SK-N-SH (cell line): ENCODE measurements around the gene PRKCB. TPM values are rescaled to one million over a fixed set of nuclear protein-coding genes. Genes with fewer than 3 reads are reported as not detected.

Experiments
- CTCF ChIA-PET: fragments of 300-600, 350-600 bp; formaldehyde crosslinking; extraction: SDS; loops from one replicate; lab custom pipeline; 2021; lab: Yijun Ruan, JAX
- POLR2A ChIA-PET: fragments of 350-600 bp; sonication (Branson Sonifier 250); formaldehyde crosslinking; extraction: SDS; loops from one replicate; lab custom pipeline; 2020; ENCODE audit warnings: antibody characterized with exemption, inconsistent platforms; lab: Yijun Ruan, JAX
- DNase-seq: peaks from one replicate; pipeline ENCODE4 v3.0.0; 2012
- H2AFZ ChIP-seq: fragments of 200-600 bp; sonication (generic); 2 replicates; pipeline ENCODE4 v1.8.1; 2016; ENCODE audit warnings: antibody characterized with exemption, mild to moderate bottlenecking, low read depth
- H3F3A ChIP-seq: fragments of 200-600 bp; sonication (generic); replicated peaks from 2 replicates; pipeline ENCODE3; 2016; ENCODE audit warnings: antibody characterized with exemption, mild to moderate bottlenecking; ENCODE audit not compliant: insufficient read depth
- H3K27ac ChIP-seq, 2 experiments: fragments of 200-500 bp in 1 of 2; fragments of 200-600 bp in 1 of 2; sonication (Bioruptor generic) in 1 of 2; sonication (generic), shearing (Covaris generic) in 1 of 2; 2 replicates each; pipeline versions ENCODE4 v1.5.1 to v1.6.1; 2014 to 2016; ENCODE audit warnings: low read depth in 2 of 2, inconsistent platforms in 1 of 2, low read length in 1 of 2, mild to moderate bottlenecking in 1 of 2, mixed read lengths in 1 of 2
- H3K27me3 ChIP-seq: fragments of 200-600 bp; sonication (generic), shearing (Covaris generic); 2 replicates; pipeline ENCODE4 v1.6.1; 2016; ENCODE audit warnings: mixed run types; ENCODE audit not compliant: insufficient read depth
- H3K36me3 ChIP-seq, 2 experiments: fragments of 200-500 bp in 1 of 2; fragments of 200-600 bp in 1 of 2; sonication (Bioruptor generic) in 1 of 2; sonication (generic) in 1 of 2; replicated peaks in 1 of 2; 2 replicates each; pipeline versions ENCODE3 to v1.5.1; 2014 to 2016; ENCODE audit warnings: low read length in 1 of 2, mild to moderate bottlenecking in 1 of 2; ENCODE audit not compliant: insufficient read depth in 2 of 2, control insufficient read depth in 1 of 2
- H3K4me1 ChIP-seq, 2 experiments: fragments of 200-500 bp in 1 of 2; fragments of 200-600 bp in 1 of 2; sonication (Bioruptor generic) in 1 of 2; sonication (generic), shearing (Covaris generic) in 1 of 2; 2 replicates each; pipeline versions ENCODE4 v1.5.1 to v1.6.1; 2014 to 2016; ENCODE audit warnings: low read depth in 1 of 2, low read length in 1 of 2, mixed run types in 1 of 2; ENCODE audit not compliant: insufficient read depth in 2 of 2, control insufficient read depth in 1 of 2
- H3K4me2 ChIP-seq: fragments of 200-600 bp; sonication (generic), shearing (Covaris generic); 2 replicates; pipeline ENCODE4 v1.6.1; 2017; ENCODE audit warnings: mixed run types
- H3K4me3 ChIP-seq, 2 experiments: fragments of 200-500 bp in 1 of 2; fragments of 200-600 bp in 1 of 2; sonication (Bioruptor generic) in 1 of 2; sonication (generic), shearing (Covaris generic) in 1 of 2; 2 replicates each; pipeline versions ENCODE4 v1.5.1 to v1.8.1; 2014 to 2016; ENCODE audit warnings: low read depth in 2 of 2, inconsistent platforms in 1 of 2, low read length in 1 of 2, mild to moderate bottlenecking in 1 of 2, mixed read lengths in 1 of 2, moderate library complexity in 1 of 2
- H3K79me2 ChIP-seq: fragments of 200-600 bp; sonication (generic); 2 replicates; pipeline ENCODE4 v1.8.1; 2017; ENCODE audit warnings: mild to moderate bottlenecking; ENCODE audit not compliant: insufficient read depth
- H3K9ac ChIP-seq: fragments of 200-600 bp; sonication (generic); 2 replicates; pipeline ENCODE4 v1.6.1; 2017; ENCODE audit warnings: mixed run types
- H3K9me2 ChIP-seq: fragments of 200-600 bp; sonication (generic); 2 replicates; pipeline ENCODE4 v1.6.1; 2017; ENCODE audit warnings: mixed run types
- H3K9me3 ChIP-seq: fragments of 200-600 bp; sonication (generic); 2 replicates; pipeline ENCODE4 v1.6.1; 2017; ENCODE audit warnings: mixed run types, mild to moderate bottlenecking, moderate library complexity
- H4K20me1 ChIP-seq: fragments of 200-600 bp; sonication (generic); 2 replicates; pipeline ENCODE4 v1.6.1; 2017; ENCODE audit warnings: mild to moderate bottlenecking, mixed run types; ENCODE audit not compliant: insufficient read depth
- ELF1 ChIP-seq: IDR thresholded peaks from 2 replicates; pipeline ENCODE4 v1.4.0; 2012
- EP300 ChIP-seq, 2 experiments: IDR thresholded peaks; 2 replicates each; pipeline versions ENCODE4 v1.4.0 to v1.6.1; 2012; ENCODE audit warnings: borderline replicate concordance in 1 of 2, low read depth in 1 of 2, low read length in 1 of 2
- EZH2phosphoT487 ChIP-seq: fragments of 200-600 bp; sonication (generic); IDR thresholded peaks from 2 replicates; pipeline ENCODE4 v1.6.1; 2017; ENCODE audit warnings: low read depth, mixed run types, mild to moderate bottlenecking, antibody characterized with exemption, moderate library complexity, borderline replicate concordance
- FOSL2 ChIP-seq: IDR thresholded peaks from 2 replicates; pipeline ENCODE4 v1.4.0; 2012; ENCODE audit warnings: low read depth, mild to moderate bottlenecking, moderate library complexity, borderline replicate concordance
- FOXJ3 ChIP-seq: sonication (generic); formaldehyde crosslinking; IDR thresholded peaks from 2 replicates; pipeline ENCODE4 v1.5.1; 2020; ENCODE audit warnings: mild to moderate bottlenecking, missing genetic modification reagents
- FOXM1 ChIP-seq: IDR thresholded peaks from 2 replicates; pipeline ENCODE4 v1.4.0; 2012; ENCODE audit warnings: low read depth, mild to moderate bottlenecking
- GABPA ChIP-seq: IDR thresholded peaks from 2 replicates; pipeline ENCODE4 v1.4.0; 2012; ENCODE audit warnings: low read depth, mild to moderate bottlenecking
- GATA2 ChIP-seq: sonication (generic); formaldehyde crosslinking; IDR thresholded peaks from 2 replicates; pipeline ENCODE4 v1.5.0; 2020; ENCODE audit warnings: mild to moderate bottlenecking, missing genetic modification reagents
- IRF3 ChIP-seq: fragments of 150-350 bp; IDR thresholded peaks from 2 replicates; pipeline ENCODE4 v1.6.1; 2016; ENCODE audit warnings: mild to moderate bottlenecking, low read depth, low read length
- MEF2A ChIP-seq: IDR thresholded peaks from 2 replicates; pipeline ENCODE4 v1.4.0; 2012; ENCODE audit warnings: low read depth, borderline replicate concordance
- MXI1 ChIP-seq: IDR thresholded peaks from 2 replicates; pipeline ENCODE4 v1.6.1; 2012; ENCODE audit warnings: mild to moderate bottlenecking, low read depth, low read length, improper control_type of control experiment
- PBX3 ChIP-seq: IDR thresholded peaks from 2 replicates; pipeline ENCODE4; 2012
- POLR2AphosphoS5 ChIP-seq: IDR thresholded peaks from 2 replicates; pipeline ENCODE4 v1.6.1; 2012; ENCODE audit warnings: low read depth, low read length
- RAD21 ChIP-seq: IDR thresholded peaks from 2 replicates; pipeline ENCODE4 v1.6.1; 2012; ENCODE audit warnings: mild to moderate bottlenecking, low read length
- RCOR1 ChIP-seq: fragments of 150-350 bp; IDR thresholded peaks from 2 replicates; pipeline ENCODE4 v1.6.1; 2017; ENCODE audit warnings: antibody characterized with exemption, low read length
- SIN3A ChIP-seq: IDR thresholded peaks from 2 replicates; pipeline ENCODE4 v1.6.1; 2012; ENCODE audit warnings: low read depth, mild to moderate bottlenecking, low read length, moderate library complexity, borderline replicate concordance
- SMC3 ChIP-seq: IDR thresholded peaks from 2 replicates; pipeline ENCODE4 v1.6.1; 2012; ENCODE audit warnings: low read depth, low read length, improper control_type of control experiment
- TCF12 ChIP-seq: IDR thresholded peaks from 2 replicates; pipeline ENCODE4 v1.4.0; 2012
- USF2 ChIP-seq: fragments of 150-350 bp; IDR thresholded peaks from 2 replicates; pipeline ENCODE4 v1.6.1; 2017; ENCODE audit warnings: antibody characterized with exemption, low read length, low read depth, borderline replicate concordance
- WGBS: methylation state at CpG from one replicate; pipeline ENCODE4 v1.1.6; 2017; ENCODE audit warnings: low lambda C conversion rate; 5-methylcytosine and 5-hydroxymethylcytosine counted together
- polyA plus RNA-seq, 3 experiments: library from polyadenylated mRNA; depleted of rRNA; stranded (reverse); fragments of >200 nt; gene quantifications; 2 replicates each; pipeline ENCODE4 v1.2.3, GENCODE V29; 2012

PRKCB gene
- polyA plus RNA-seq, 1 of the 3 experiments (the other 2 are of a cell fraction): 0.12 TPM

GRCh38 chr16:24007934-24008333, 172.2 kb downstream of the PRKCB start:
- H3F3A ChIP-seq: no peaks in the 10 kb centered on the region
- no peaks in the 10 kb centered on the region for H4K20me1 ChIP-seq
- DNase-seq: no peak
- 0% methylated on average over 1 of the region's 1 CpG for WGBS
- no peak overlapping the region for H3K4me3 ChIP-seq
- H2AFZ ChIP-seq: no peak overlapping the region
- CTCF ChIA-PET: interaction anchor here (1.5 to 3.6 kb wide), 2 partner anchors 205 to 497 kb away, joined by 5 to 19 read pairs; no protein-coding TSS in a partner anchor
- H3K9me2 ChIP-seq: no peaks in the 10 kb centered on the region
- no peak overlapping the region for H3K9ac ChIP-seq
- TF ChIP-seq EZH2phosphoT487: no peak
- no peak for TF ChIP-seq SMC3
- TF ChIP-seq POLR2AphosphoS5: no peak
- TF ChIP-seq SIN3A: no peak
- TF ChIP-seq RCOR1: no peak
- no peak for TF ChIP-seq EP300 (IDR thresholded peaks at IDR 0.05; ENCODE audit: borderline replicate concordance in 1 of 2, low read depth in 1 of 2, low read length in 1 of 2)
- TF ChIP-seq MEF2A: no peak
- no peak for TF ChIP-seq FOSL2
- no peak for TF ChIP-seq RAD21
- H3K9me3 ChIP-seq: no peaks in the 10 kb centered on the region
- H3K4me1 ChIP-seq: peaks cover 0 to 6% of the 10 kb centered on the region in 2 experiments; a peak in 1 of 4 replicates
- POLR2A ChIA-PET: no interaction called here
- no peak overlapping the region for H3K4me2 ChIP-seq
- no peaks in the 10 kb centered on the region for H3K36me3 ChIP-seq
- H3K79me2 ChIP-seq: no peaks in the 10 kb centered on the region
- no peak overlapping the region for H3K27ac ChIP-seq
- no peaks in the 10 kb centered on the region for H3K27me3 ChIP-seq

- Histone ChIP-seq H3K9ac (no peak overlapping the region), H3F3A (no peaks in the 10 kb centered on the region), H3K9me2 (no peaks in the 10 kb centered on the region), H3K9me3 (no peaks in the 10 kb centered on the region), H2AFZ (no peak overlapping the region), H3K4me3 (no peak overlapping the region), H4K20me1 (no peaks in the 10 kb centered on the region), H3K36me3 (no peaks in the 10 kb centered on the region), H3K27me3 (no peaks in the 10 kb centered on the region), H3K79me2 (no peaks in the 10 kb centered on the region), H3K27ac (no peak overlapping the region), H3K4me2 (no peak overlapping the region), H3K4me1 (peaks cover 0 to 6% of the 10 kb centered on the region in 2 experiments; a peak in 2 of 4 replicates)
- DNase-seq: no peak
- no peak for TF ChIP-seq TCF12
- no peak for TF ChIP-seq MEF2A
- ChIA-PET POLR2A (no interaction called here), CTCF (interaction anchor here (1.4 to 2.5 kb wide), 5 partner anchors 14 to 212 kb away, joined by 5 to 18 read pairs (median 8); no protein-coding TSS in a partner anchor)
- WGBS: 25% methylated on average over 4 of the region's 4 CpGs
Observed at GRCh38 chr16:24009098-24009497, 173.3 kb downstream of the PRKCB start.

- no peaks in the 10 kb centered on the region for H3K9me3 ChIP-seq
- 50% methylated on average over 3 of the region's 3 CpGs for WGBS
- no peaks in the 10 kb centered on the region for H3K79me2 ChIP-seq
- no peak for DNase-seq
- no peak overlapping the region for H2AFZ ChIP-seq
- ChIA-PET CTCF (interaction anchor here (0.6 to 3.4 kb wide), 53 partner anchors 8 to 507 kb away, joined by 3 to 47 read pairs (median 4); no protein-coding TSS in a partner anchor), POLR2A (no interaction called here)
- H3K4me3 ChIP-seq: no peak overlapping the region
- no peaks in the 10 kb centered on the region for H4K20me1 ChIP-seq
- H3K27me3 ChIP-seq: no peaks in the 10 kb centered on the region
- H3K36me3 ChIP-seq: no peaks in the 10 kb centered on the region
- H3K9me2 ChIP-seq: no peaks in the 10 kb centered on the region
- no peak overlapping the region for H3K4me2 ChIP-seq
- peaks cover 0 to 6% of the 10 kb centered on the region in 2 experiments; a peak in 2 of 4 replicates for H3K4me1 ChIP-seq
- H3K27ac ChIP-seq: no peak overlapping the region
- no peaks in the 10 kb centered on the region for H3F3A ChIP-seq
- no peak overlapping the region for H3K9ac ChIP-seq
- no peak for TF ChIP-seq RAD21
- no peak for TF ChIP-seq TCF12
- TF ChIP-seq GABPA: no peak
- TF ChIP-seq GATA2 (CRISPR knock-in tag): no peak
- TF ChIP-seq FOSL2: no peak
- TF ChIP-seq USF2: no peak
- TF ChIP-seq ELF1: no peak
- TF ChIP-seq IRF3: no peak
- TF ChIP-seq POLR2AphosphoS5: no peak
- no peak for TF ChIP-seq FOXM1
- TF ChIP-seq FOXJ3 (CRISPR knock-in tag): no peak
- TF ChIP-seq PBX3: no peak
- no peak for TF ChIP-seq RCOR1
- no peak for TF ChIP-seq MXI1
- TF ChIP-seq MEF2A: no peak
Observed at GRCh38 chr16:24009955-24010354, 174.2 kb downstream of the PRKCB start.
